NCI-H2107 (cell line): ENCODE results near the gene GRM1.

Experiments
- DNase-seq: peaks from one replicate; lab custom pipeline; 2025; lab: John Stamatoyannopoulos, UW

GRM1 gene

DNA sequence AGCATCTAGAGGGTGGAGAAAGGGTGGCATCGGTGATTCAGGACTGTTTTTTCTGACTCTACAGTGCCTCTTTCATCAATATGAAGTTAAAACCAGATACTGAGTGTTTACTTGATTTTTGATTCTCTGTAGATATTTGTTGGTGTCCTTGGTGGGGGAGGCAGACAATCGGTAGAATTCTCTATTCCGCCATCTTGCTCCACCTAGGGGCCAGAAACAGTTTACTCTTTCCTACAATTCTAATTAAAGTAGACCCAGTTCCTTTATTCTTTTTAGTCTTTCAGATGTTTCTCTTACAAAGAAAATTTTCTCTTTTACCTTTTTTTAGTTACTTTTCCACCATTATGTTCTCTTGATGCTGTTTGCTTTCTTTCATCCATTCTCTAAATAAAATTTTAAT lies 352.6 kb downstream of the GRM1 start:
- no peak for DNase-seq

DNA sequence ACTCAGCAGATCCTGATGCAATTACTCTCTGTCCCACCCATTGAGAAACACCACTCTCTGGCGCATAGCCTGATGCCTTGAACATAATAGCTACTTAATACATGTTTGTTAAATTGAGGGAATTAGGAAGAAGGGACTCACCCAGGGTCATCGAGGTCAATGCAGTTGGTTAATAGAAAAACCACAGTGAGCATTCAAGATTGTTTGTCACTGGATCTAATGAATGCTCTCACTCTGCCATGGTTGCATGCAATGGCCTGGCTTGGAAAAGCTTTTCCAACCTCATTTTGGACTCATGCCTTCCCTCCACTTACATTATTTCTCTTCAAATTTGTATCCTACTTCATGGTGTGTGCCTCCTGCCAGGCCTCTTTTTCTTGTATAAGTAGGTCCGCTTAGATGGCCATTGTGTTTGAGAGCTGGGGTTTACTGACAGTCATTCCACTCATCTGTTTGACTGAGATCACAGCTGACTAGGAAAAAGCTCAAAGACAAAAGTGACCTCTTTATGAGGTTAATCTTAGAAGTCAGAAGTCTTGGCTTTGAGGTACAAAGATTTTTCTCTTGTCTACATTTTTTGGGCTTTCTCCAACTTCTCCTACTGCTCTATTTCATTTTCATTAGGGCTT lies 360.0 kb downstream of the GRM1 start:
- DNase-seq, result no peak

DNA sequence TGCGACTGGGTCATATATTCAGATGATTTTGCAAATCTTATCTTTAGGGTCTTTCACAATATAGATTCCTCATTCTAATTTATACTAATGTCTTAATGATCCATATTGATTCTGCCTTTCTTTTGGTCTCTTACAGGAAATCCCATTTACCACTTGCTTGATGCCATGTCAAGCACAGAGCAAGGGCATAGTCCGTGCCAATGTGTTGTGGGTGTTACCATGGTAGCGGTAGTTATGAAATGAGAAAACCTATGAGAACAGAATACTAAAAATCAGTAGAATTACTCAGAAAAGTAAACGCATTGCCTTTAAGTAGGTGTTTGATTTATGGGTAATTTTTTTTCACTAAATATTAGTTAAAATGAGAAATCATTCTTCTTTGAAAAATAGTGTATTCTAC lies 360.9 kb downstream of the GRM1 start:
- no peak for DNase-seq

DNA sequence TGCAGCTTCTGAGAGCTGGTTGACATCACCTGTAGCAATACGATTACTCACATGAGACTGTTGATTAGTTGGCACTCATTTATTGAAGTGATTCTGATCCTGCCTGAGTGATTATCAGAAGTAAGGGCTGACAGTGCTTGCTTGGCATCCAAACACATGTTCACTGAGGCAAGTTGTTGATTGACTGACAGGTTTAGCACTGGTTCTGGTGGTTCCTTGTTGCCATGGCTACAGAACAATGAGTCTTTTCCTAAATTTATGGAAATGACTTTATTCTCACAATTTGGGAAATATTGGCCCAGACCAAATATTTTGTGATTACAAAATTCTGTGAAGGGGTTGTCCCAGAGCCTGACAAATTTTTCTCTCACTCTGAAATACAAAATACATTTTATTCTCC lies 368.8 kb downstream of the GRM1 start:
- no peak for DNase-seq

DNA sequence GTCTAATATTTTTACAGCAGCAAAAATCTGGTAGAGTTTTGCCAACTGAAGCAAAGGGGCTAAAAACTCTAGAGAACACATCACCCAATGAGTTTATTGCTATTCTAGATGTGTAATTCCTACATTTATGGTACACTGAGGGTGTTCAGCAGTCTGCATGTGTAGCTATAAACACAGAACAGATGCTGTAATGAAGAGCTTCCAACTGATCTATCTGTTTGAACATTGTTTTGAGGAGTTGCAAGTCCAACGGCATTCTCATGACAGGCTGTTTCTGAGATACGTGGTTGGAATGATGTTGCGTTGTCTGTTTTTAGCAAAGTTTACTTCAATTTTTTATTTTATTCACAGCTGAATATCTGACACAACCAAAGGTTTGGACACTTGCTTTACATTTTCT lies 373.6 kb downstream of the GRM1 start:
- DNase-seq, result no peak

DNA sequence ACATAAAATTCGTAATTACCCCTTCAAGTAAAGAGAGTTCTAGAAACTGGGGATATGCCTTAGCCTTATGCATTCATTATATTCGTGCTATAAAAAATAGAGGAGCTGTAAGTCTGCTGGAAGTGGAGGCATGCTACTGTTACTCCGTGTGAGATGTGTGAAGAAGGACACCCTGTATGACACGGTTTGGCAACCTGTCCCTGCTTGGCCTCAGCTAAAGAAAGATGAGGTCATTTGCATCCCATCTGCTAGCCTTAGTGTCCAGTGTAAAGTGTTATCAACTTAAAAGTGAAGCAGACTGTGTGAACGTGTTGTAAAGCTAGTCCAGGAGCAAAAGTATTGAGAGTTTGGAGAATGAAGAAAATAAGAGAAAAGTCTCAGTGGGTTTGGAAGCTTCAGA lies 379.7 kb downstream of the GRM1 start:
- no peak for DNase-seq

DNA sequence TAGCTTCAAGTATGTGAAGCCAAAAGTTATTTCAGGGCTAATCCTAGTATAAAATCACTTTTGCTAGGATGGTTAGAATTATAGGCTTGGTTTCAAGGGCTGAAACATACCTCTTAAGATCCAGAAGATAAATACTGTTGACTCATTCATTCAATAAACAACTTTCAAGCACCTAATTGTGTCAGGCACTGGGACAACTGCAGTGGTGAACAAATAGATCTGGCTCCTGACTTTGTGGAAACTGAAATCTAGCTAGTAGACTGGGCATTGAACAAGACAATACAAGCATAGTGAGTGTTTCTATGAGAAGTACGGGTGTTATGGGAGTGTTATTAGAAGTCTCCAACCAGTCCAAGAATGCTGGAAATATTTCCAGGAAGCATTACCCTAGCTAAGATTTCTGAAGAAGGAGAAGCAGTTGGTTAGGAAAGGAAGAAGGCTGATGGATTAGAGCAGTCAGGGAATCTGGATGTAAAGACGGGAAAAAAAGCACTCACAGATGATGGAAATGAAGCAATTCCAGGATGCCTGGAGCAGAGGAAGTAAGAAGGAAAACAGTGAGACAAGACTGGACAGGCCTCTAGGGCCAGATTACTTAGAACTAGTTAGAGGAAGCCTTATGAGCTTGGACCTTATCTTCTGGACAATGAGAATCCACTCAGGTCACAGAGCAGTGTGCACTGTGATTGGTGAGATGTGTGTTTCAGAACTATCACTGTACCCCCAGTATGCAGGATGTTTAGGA lies 382.2 kb downstream of the GRM1 start:
- no peak for DNase-seq

DNA sequence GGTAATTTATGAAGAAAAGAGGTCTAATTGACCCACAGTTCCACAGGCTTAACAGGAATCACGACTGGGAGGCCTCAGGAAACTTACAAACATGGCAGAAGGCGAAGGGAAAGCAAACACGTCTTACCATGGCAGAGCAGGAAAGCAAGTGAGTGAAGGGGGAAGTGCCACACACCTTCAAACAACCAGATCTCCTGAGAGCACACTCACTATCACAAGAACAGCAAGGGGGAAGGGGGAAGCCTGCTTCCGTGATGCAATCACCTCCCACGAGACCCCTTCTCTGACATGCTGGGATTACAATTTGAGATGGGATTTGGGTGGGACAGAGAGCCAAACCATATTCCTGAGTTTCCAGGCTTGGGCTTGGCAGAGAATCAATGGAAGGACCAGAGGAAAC lies 390.7 kb downstream of the GRM1 start:
- DNase-seq, result no peak

DNA sequence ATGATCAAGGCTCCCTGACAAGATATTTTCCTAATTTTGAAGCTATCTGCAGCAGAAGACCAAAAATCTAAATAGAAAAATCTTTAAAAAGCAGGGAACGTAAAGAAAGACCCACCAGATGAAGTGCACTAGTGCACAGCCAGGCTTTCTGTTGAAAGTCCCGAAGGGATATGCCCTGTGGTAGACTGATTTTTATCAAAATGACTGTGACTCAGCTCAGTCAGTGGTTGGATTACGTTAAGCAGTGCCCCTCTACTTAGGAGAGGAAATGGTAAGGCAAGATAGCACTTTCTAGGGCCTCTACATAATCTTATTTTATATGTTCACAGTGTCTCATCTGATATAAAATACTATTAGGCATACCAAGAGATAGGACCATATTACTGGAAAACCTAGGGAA lies 391.4 kb downstream of the GRM1 start:
- DNase-seq, result no peak

DNA sequence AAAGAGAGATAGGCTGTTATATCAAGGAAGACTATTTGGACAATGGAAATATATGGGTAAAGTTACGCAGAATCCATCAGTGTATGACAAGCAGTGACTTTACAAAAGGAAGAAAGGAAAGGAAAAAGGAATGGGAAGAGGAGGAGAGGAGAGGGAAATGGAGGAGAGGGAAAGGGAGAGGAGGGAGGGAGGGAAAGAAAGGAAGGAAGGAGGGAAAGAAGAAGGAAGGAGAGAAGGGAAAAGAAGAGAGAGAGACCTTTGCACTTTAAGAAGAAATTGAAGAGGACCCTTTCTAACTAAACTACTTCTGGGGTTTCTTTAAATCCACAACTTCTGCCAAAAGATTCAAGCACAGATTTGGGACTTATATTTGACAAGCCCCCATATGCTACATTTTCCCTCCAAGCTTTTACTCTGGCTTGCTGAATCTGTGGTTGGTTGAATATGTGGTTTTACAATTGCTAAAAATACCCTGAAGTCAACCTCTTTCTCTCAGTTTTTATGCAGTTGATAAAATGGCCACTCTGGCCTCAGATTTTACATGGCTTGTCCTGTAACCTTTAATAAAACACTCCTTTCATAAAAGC lies 394.0 kb downstream of the GRM1 start:
- DNase-seq, result no peak

DNA sequence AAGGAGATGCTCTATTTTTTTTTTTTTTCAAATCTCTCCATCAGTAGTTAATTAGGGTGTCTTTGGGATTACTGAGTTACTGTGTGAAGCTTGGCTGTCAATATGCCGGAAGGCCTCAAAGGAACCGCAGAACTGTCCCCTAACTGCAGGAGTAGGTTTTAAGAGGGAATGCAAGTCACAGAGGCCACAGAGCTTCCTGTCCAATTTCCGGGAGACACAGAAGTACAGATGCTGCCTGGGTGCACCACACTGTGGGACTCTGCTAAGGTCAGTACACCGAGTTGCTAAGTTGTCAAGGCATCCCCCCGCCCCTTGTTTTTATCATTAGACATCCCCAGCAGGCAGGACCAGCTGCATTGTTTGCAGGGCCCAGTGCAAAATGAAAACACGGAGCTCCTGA lies 394.6 kb downstream of the GRM1 start:
- no peak for DNase-seq

DNA sequence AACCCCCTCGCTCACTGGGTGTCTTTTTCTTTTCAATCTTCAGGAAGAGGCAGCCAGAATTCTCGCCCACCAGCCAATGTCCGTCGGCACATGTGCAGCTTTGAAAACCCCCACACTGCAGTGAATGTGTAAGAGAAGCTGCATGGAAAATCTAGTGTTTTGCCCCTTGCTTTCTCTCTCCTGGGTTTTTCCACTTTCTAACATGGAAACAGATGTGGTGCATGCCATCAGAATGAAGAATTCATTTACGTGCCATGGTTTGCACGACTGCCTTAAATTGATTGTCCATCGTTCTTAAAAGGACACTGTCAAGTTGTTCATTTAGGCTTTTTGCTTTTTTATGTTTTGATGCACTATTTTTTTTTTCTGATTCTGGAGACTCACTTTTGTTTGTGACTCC lies 397.7 kb downstream of the GRM1 start:
- DNase-seq, result no peak

DNA sequence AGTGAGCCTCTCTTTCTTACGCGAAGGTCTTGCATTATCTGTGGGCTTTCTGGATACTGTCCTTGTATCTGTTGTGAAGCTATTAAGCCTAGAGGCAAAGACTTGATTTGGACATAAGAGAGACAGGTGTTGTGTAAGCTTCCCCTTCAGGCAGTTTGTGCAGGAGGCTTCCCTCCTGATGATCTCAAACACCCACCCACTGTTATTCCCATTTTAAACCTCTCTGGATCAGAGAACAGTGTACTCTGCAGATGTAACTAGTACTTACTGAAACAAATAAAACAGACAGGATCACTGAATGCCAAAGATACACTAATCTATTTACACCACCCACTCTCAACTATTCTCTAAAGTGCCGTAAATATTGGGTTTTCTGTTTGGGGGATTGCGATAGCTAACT lies 401.0 kb downstream of the GRM1 start:
- no peak for DNase-seq

DNA sequence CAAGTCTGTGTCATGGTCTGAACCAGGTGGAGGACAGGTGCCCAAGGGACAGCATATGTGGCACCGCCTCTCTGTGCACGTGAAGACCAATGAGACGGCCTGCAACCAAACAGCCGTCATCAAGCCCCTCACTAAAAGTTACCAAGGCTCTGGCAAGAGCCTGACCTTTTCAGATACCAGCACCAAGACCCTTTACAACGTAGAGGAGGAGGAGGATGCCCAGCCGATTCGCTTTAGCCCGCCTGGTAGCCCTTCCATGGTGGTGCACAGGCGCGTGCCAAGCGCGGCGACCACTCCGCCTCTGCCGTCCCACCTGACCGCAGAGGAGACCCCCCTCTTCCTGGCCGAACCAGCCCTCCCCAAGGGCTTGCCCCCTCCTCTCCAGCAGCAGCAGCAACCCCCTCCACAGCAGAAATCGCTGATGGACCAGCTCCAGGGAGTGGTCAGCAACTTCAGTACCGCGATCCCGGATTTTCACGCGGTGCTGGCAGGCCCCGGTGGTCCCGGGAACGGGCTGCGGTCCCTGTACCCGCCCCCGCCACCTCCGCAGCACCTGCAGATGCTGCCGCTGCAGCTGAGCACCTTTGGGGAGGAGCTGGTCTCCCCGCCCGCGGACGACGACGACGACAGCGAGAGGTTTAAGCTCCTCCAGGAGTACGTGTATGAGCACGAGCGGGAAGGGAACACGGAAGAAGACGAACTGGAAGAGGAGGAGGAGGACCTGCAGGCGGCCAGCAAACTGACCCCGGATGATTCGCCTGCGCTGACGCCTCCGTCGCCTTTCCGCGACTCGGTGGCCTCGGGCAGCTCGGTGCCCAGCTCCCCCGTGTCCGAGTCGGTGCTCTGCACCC lies 405.2 kb downstream of the GRM1 start:
- DNase-seq, result no peak

DNA sequence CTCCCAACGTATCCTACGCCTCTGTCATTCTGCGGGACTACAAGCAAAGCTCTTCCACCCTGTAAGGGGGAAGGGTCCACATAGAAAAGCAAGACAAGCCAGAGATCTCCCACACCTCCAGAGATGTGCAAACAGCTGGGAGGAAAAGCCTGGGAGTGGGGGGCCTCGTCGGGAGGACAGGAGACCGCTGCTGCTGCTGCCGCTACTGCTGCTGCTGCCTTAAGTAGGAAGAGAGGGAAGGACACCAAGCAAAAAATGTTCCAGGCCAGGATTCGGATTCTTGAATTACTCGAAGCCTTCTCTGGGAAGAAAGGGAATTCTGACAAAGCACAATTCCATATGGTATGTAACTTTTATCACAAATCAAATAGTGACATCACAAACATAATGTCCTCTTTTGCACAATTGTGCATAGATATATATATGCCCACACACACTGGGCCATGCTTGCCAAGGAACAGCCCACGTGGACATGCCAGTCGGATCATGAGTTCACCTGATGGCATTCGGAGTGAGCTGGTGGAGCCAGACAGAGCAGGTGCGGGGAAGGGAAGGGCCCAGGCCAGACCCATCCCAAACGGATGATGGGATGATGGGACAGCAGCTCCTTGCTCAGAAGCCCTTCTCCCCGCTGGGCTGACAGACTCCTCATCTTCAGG lies 406.0 kb downstream of the GRM1 start:
- DNase-seq, result no peak

DNA sequence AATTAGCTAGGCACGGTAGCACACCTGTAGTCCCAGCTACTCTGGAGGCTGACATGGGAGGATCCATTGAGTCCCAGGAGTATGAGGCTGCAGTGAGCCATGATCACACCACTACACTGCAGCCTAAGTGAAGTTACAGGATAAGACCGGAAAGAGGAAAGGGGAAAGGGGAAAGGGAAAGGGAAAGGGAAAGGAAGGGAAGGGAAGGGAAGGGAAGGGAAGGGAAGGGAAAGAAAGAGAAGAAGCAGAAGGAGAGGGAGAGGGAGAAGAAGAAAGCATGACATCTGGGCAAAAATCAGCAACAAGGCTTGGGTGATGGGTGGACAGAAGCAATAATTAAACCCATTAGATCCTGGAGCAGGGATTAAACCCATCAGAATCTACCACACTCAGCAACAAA lies 413.0 kb downstream of the GRM1 start:
- DNase-seq, result no peak

DNA sequence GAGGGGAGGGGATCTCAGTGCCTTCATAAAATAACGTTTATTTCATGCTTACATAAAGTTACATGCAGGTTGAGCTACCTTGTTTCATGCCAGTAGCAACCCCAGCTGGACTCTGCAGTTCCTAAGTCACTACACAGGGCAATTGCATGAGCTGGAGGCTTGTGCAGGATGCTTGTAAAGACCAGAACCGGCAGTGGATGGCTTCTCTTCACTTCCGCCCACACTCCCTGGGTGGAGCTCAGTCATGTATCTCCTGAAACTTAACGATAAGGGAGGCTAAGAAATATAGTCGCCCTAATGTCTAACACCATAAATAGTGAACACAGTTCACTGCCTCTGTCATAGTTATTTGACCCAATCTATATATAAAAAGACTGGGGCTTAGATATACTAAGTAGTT lies 415.3 kb downstream of the GRM1 start:
- no peak for DNase-seq

DNA sequence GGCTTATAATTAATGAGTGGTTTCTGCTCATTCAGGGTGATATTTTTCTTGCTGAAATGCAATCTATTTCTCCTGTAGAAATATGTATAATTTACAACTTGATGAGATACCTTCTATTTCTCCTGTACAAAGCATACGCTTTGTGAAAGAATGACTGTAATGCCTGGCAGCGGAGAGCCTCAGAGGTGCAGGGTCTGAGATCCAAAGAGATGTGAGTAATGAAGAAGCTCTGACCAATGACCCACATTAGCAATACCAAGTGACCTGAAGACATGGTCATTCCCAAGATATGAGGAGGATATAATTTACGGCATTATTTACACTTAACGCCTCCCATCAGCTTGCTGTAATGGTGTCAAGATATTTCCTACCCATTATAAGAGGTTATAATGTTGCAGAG lies 416.4 kb downstream of the GRM1 start:
- no peak for DNase-seq

DNA sequence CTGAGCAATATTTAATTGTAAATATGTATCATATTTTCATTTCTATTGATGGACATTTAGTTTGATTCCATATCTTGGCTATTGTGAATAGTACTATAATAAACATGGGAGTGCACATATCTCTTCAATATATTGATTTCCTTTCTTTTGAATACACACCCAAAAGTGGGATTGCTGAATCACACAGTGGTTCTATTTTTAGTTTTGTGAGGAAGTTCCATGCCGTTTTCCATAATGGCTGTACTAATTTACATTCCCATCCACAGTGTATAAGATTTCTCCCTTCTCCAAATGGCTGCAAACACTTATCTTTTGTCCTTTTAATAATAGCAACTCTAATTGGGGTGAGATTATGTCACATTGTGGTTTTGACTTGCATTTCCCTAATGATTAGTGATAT lies 428.0 kb downstream of the GRM1 start:
- DNase-seq, result no peak

DNA sequence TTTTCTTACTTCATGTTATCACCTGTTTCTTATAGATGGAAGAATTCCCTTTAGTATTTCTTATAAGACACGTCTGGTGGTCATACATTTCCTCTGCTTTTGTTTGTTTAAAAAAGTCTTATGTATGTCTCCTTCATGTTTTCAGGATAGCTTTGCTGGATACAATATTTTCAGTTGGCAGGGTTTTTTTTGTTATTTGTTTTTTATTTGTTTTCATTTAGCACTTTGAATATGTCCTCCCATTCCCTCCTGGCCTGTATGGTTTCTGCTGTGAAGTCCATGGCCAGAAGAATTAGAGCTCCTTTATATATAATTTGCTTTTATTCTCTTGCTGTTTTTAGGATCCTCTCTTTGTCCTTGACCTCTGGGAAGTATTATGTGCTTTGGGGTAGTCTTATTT lies 432.1 kb downstream of the GRM1 start:
- DNase-seq, result no peak

DNA sequence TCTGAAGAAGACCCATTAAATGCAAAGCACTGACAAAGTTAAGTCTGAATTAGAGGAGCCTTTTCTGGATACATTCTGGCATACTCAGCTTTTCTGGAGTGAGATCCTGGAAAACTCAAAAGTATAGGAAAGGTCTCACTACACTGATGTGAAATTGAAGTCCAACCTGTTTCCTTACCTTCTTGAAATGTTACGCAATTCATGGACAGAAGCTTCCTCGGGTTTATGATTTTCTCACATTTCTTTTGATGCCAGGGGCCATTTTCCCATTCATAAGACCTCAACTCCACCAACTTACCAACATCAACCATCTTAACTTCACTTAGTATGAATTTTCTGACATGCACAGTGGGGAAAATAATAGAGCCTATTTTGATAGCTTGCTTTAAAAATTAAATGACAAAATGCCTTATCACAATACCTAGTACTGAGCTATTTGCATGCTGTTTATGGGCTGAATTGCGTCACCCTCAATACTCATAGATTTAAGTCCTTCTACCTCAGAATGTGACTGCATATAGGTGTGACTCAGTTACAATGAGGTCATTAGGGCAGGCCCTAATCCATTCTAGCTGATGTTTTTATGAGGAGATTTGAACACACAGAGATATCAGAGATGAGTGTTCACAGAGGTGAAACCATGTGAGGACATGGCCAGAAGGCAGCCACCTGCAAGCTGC lies 441.4 kb downstream of the GRM1 start:
- DNase-seq, result no peak

DNA sequence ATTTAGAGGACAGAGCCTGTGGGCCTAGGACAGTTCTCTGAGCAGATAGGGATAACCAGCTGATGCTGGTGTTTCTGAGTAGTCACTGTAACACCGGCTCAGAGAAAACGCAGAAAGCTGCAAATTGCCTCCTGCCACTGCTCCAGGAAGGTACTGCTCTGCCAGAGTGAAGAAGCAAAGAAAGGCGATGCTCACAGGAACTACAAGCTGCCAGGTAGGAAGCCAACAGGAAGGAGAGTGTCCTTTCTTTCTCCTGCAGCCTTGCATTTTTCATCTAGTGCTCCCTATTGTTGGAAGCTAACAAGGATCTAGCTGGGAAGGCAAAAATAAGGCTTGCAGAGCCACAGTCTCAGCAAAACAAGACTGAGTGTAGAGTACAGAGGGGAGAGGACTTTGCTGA lies 444.1 kb downstream of the GRM1 start:
- DNase-seq, result no peak
